Activated naive CD4-positive, alpha-beta T cell treated with anti-CD3 and anti-CD28 coated beads, Interleukin-2, amount 50 U/mL, for 24 hours (primary cell): ENCODE data around the gene POLR3A.
A peak's percentile ranks its signal among the peaks of the same experiment; 100 is the strongest.

ENCODE experiments used
- H3K27ac Mint-ChIP-seq: one replicate; pipeline ENCODE4 v1.8.0; 2021; ENCODE audit warnings: mild to moderate bottlenecking, mixed read lengths
- H3K27me3 Mint-ChIP-seq: one replicate; pipeline ENCODE4 v1.8.0; 2021; ENCODE audit warnings: mixed read lengths
- H3K36me3 Mint-ChIP-seq: one replicate; pipeline ENCODE4 v1.8.0; 2021; ENCODE audit warnings: mixed read lengths
- H3K4me1 Mint-ChIP-seq: one replicate; pipeline ENCODE4 v1.8.0; 2021; ENCODE audit warnings: mixed read lengths
- H3K4me3 Mint-ChIP-seq: one replicate; pipeline ENCODE4 v1.8.0; 2021; ENCODE audit warnings: mild to moderate bottlenecking, mixed read lengths
- H3K9me3 Mint-ChIP-seq: one replicate; pipeline ENCODE4 v1.8.0; 2021; ENCODE audit warnings: mixed read lengths

Gene POLR3A

DNA sequence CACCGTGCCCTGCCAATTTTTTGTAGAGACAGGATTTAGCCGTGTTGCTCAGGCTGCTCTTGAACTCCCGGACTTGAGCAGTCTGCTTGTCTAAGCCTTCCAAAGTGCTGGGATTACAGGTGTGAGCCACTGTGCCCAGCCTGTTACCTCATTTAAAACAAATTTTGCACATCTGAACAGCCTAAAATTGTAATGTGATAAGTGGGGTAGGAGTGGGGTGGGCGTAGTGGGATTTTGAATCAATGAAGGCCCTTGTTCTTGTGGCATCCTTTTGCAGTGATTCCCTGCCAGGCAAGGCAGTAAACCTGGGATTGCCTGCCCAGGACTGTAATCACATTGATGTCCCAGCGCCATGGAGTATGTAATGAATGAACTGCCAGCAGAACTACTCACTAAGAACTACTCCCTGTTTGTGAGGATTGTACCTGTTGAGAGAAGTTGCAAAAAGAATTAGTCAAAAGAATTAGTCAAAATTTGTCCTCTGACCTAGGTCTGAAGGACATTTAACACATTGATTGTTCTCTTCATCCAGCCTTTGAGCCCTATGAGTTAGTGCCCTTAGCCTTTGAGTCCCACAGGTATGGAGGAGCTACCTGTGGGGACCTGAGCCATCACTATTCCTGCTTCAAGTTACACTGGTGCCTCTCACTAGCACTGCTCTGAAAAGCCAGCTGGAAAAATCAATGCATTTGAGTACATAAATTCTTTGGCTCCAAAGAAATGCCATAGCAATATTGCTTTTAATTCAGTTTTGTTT lies 9.7 kb upstream of the POLR3A start:
- H3K4me1 Mint-ChIP-seq = peaks cover 68% of the 10 kb centered on the region
- no peaks in the 10 kb centered on the region for H3K27me3 Mint-ChIP-seq
- H3K27ac Mint-ChIP-seq = peak overlapping the region; percentile 62
- peaks cover 58% of the 10 kb centered on the region for H3K36me3 Mint-ChIP-seq
- no peaks in the 10 kb centered on the region for H3K9me3 Mint-ChIP-seq
- H3K4me3 Mint-ChIP-seq = peak overlapping the region; percentile 49

DNA sequence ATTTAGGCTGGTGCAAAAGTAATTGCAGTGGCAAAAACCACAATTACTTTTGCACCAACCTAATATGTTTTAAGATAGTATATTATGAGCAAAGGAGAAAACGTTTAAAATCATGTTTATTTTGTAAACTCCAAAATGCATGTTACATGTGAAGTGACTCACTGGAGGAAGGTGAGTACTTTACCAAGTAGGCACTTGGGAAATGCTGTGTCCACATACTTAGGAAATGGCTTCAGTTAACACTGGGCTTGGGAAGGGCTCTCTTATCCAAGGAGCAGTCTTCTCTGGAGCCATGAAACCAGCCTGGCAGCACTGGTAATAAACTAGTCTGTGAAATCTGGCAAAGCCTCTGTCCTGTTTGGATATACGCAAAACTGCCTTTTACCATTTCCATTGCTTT lies 8.8 kb upstream of the POLR3A start:
- H3K27me3 Mint-ChIP-seq = no peaks in the 10 kb centered on the region
- peaks cover 63% of the 10 kb centered on the region for H3K4me1 Mint-ChIP-seq
- peak overlapping the region; percentile 88 for H3K4me3 Mint-ChIP-seq
- H3K9me3 Mint-ChIP-seq = no peaks in the 10 kb centered on the region
- H3K36me3 Mint-ChIP-seq = peaks cover 57% of the 10 kb centered on the region
- peak overlapping the region; percentile 84 for H3K27ac Mint-ChIP-seq

DNA sequence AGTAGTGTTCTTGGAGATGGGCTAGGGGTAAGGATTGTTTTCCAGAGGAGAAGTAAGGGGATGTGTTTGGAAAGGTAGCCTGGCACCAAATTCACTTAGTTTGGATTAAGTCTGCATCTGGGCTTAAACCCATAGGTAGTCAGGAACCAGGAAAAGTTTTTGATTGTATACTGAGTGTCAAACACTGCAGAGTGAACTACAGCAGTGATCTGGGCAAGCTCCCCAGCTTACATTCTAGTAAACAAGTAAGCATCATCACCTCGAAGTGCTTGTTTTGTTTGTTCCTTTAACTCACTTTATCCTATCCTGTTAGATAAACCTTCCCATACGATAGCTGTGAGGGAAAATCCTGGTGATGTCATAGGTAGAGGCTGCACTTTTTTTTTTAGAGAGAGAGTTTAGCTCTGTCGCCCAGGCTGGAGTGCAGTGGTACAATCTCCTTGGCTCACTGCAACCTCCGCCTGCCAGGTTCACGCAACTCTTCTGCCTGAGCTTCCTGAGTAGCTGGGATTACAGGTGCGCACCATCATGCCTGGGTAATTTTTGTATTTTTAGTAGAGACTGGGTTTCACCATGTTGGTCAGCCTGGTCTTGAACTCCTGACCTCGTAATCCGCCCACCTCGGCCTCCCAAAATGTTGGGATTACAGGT lies 6.7 kb upstream of the POLR3A start:
- Mint-ChIP-seq H3K9me3 (no peaks in the 10 kb centered on the region), H3K36me3 (peaks cover 49% of the 10 kb centered on the region), H3K27me3 (no peaks in the 10 kb centered on the region), H3K4me1 (peaks cover 56% of the 10 kb centered on the region), H3K27ac (peak overlapping the region; percentile 82), H3K4me3 (peak overlapping the region; percentile 88)

DNA sequence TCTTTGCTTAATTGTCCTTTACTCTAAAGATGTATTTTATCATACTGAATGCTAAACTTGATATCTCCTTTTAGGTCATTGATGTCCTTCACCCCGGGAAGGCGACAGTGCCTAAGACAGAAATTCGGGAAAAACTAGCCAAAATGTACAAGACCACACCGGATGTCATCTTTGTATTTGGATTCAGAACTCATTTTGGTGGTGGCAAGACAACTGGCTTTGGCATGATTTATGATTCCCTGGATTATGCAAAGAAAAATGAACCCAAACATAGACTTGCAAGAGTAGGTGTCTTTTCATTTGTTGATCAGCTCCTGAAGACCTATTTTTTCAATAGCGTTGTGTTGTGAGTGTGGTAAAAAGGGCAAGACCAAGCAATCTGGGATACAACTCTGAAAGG lies 6.1 kb upstream of the POLR3A start:
- peak overlapping the region; percentile 88 for H3K4me3 Mint-ChIP-seq
- H3K27ac Mint-ChIP-seq = peak overlapping the region; percentile 82
- peaks cover 50% of the 10 kb centered on the region for H3K4me1 Mint-ChIP-seq
- no peaks in the 10 kb centered on the region for H3K9me3 Mint-ChIP-seq
- H3K27me3 Mint-ChIP-seq = no peaks in the 10 kb centered on the region
- H3K36me3 Mint-ChIP-seq = peaks cover 43% of the 10 kb centered on the region

DNA sequence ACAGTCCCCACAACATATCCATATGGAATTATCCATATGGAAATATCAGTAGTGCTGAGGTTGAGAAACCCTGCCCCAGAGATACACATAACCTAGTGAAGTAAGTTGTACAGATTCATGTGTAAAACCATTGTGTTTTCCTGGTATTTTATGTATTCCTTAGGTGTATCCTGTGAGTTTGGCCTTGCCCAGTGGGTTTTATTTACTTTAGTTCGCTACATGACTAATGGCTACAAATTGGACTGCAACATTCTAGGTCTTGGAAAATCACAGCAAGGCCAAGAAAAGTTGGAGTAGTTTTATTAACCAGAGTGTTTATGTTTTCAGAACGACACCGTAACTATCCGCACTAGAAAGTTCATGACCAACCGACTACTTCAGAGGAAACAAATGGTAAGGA lies 5.7 kb upstream of the POLR3A start:
- H3K27ac Mint-ChIP-seq = peak overlapping the region; percentile 86
- H3K4me3 Mint-ChIP-seq = peak overlapping the region; percentile 88
- H3K27me3 Mint-ChIP-seq = no peaks in the 10 kb centered on the region
- peaks cover 43% of the 10 kb centered on the region for H3K36me3 Mint-ChIP-seq
- H3K9me3 Mint-ChIP-seq = no peaks in the 10 kb centered on the region
- H3K4me1 Mint-ChIP-seq = peaks cover 51% of the 10 kb centered on the region

DNA sequence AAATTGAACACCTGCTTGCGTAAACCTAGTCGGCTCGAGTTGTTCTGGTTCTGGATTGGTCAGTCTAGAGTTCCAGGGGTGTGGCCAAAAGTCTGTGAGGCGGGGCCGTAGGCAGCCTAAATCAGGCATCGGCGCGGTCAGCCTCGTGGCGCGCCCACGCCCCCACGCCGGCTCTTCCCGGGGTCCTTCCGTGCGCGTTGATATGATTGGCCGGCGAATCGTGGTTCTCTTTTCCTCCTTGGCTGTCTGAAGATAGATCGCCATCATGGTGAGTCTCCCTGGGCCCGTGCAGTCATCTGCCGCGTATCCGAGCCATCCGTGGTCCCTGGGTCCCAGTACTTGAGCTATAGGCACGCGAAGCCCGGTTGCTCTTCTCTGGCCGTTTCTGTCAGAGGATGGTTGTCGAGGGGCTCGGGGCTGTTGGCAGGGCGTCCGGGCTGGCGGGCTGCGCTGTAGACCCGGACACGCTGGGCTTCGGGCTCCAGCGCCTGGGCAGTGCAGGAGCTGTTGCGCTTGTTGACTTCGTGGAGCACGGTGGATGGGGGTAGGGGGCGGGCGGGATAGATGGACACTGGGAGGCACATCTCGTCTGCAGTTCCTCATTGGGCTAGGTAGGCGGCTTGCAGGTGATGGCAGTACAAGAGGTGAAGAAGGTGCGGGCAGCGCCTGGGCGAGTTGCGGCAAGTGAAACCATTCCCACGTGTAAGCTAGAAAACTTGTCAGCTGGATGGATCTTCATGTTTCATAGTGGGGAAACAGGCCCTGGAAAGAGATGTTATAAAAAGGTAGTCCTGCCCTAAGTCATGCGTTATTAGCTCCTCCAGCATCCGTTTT lies 4.5 kb upstream of the POLR3A start, which contains the start of gene RPS24:
RPS24 (plus strand) TSS at position 227 of the 834 bp plus-strand sequence; CDS start at position 266, 39 bp downstream.
- H3K27me3 Mint-ChIP-seq = no peaks in the 10 kb centered on the region
- H3K27ac Mint-ChIP-seq = peak within 1 kb of the TSS; percentile 86
- H3K9me3 Mint-ChIP-seq = no peaks in the 10 kb centered on the region
- peaks cover 50% of the 10 kb centered on the region for H3K4me1 Mint-ChIP-seq
- peaks cover 39% of the 10 kb centered on the region for H3K36me3 Mint-ChIP-seq
- H3K4me3 Mint-ChIP-seq = peak within 1 kb of the TSS; percentile 88

DNA sequence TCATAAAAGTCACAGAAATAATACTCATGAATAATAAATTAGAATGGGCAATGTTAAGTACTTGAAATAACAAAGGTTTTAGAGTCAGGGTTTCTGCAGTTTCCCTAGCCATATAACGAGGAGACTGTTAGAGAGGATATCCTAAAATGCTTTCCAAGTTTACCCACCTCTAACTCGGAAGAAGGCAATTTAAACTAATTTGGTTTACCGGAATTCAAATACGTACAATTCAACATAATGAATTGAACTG lies 4.0 kb upstream of the POLR3A start:
- Mint-ChIP-seq H3K27me3 (no peaks in the 10 kb centered on the region), H3K4me3 (peak overlapping the region; percentile 88), H3K4me1 (peaks cover 51% of the 10 kb centered on the region), H3K9me3 (no peaks in the 10 kb centered on the region), H3K36me3 (peaks cover 36% of the 10 kb centered on the region), H3K27ac (peak overlapping the region; percentile 86)

DNA sequence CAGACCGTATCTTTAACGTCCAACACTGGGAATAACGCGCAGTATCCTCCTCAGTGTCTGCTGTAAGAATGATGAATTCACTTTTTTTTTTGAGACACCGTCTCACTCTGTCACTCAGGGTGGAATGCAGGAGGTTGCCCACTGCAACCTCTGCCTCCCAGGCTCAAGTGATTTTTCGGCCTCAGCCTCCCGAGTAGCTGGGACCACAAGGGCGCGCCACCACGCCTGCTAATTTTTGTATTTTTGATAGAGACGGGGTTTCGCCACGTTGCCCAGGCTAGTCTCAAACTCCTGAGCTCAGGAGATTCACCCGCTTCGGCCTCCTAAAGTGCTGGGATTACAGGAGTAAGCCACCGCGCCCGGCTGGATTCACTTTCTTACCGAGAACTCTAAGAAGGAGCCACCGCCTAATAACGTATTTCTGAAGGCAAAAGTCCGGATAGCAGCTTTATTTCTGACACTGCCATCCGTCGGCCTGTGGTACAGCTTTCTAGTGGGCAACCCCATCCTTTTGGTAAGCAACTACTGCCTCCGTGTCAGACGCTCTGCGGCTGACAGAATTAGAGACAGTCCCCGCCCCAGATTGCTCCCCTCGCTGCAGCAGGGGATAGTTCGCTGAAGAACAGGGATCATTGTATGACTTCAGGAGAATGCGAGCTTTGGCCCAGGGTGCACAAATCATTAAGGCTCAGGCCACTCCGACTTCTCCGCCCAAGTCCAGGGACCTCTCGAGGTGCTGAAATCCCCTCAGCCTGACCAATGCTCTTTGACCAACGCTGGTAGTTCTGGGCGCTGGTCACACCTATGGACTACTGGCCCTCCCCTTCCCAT lies 662 bp downstream of the POLR3A start:
- Mint-ChIP-seq H3K4me1 (peaks cover 39% of the 10 kb centered on the region), H3K27ac (peak overlapping the region; percentile 99), H3K4me3 (peak overlapping the region; percentile 100), H3K27me3 (no peaks in the 10 kb centered on the region), H3K9me3 (no peaks in the 10 kb centered on the region), H3K36me3 (peaks cover 17% of the 10 kb centered on the region)

DNA sequence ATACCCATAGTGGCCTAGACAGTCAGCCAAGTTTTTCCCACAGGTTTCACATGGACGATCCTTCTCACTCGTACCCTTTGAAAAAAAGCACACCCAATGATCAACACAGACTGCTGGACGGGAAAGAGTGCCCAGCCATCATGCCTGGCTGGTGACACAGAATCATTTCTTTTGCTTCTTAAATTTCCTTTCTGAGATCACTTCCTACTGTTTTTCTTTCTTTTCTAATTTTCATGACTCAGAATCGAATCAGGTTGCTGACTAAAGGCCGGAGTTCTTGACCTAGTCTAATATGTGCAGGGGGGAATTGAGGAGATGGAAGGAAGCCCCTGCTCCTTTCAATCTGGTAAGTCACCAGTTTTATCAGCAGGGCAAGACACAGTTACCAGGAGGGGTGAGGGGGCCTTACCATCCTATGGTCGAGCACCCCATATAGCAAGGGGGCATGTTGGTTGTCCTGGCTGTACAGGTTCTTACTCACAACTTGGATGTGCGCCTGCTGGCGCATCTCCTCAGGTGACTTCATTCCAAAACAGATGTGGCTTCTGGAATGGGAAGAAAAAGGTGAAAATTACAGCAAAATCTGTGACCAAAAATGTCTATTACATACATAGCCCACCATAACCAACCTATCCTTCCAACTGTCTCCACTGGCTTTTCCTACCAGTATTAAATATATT lies 3.5 kb downstream of the POLR3A start:
- Mint-ChIP-seq H3K27me3 (no peaks in the 10 kb centered on the region), H3K36me3 (peaks cover 26% of the 10 kb centered on the region), H3K4me1 (peaks cover 39% of the 10 kb centered on the region), H3K9me3 (no peaks in the 10 kb centered on the region), H3K4me3 (no peak overlapping the region), H3K27ac (peak overlapping the region; percentile 27)

DNA sequence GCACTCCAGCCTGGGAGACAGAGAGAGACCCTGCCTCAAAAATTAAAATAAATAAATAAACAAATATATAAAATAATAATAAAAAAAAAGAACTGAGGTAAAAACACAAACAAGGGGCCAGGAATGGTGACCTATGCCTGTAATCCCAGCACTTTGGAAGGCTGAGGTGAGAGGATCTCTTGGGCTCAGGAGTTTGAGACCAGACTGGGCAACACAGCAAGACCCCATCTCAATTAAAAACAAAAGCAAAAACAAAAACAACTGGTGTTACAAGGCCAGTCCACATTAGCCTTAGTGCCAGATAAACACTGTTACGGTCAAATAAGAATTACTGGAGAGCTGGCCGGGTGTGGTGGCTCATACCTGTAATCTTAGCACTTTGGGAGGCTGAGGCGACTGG lies 5.6 kb downstream of the POLR3A start:
- H3K36me3 Mint-ChIP-seq = peaks cover 21% of the 10 kb centered on the region
- H3K4me1 Mint-ChIP-seq = peaks cover 26% of the 10 kb centered on the region
- H3K27ac Mint-ChIP-seq = no peak overlapping the region
- no peaks in the 10 kb centered on the region for H3K27me3 Mint-ChIP-seq
- no peaks in the 10 kb centered on the region for H3K9me3 Mint-ChIP-seq
- H3K4me3 Mint-ChIP-seq = no peak overlapping the region

DNA sequence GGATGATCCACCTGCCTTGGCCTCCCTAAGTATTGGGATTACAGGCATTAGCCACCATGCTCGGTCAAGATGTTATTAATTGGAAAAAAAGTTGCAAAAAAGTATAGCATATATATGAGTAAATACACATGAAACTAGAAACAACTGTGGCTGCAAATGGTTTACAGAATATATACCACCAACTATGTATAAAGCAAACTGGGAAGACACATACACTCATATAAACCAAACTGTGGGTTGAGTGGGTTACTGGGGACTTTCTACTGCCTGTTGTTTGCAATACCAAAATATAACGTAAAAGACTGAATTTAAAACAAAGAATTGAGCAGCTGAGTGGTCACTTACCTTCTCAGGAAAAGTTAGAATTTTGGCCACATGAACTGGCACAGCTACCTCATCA lies 8.1 kb downstream of the POLR3A start:
- no peaks in the 10 kb centered on the region for H3K9me3 Mint-ChIP-seq
- no peaks in the 10 kb centered on the region for H3K27me3 Mint-ChIP-seq
- H3K27ac Mint-ChIP-seq = no peak overlapping the region
- H3K4me1 Mint-ChIP-seq = peaks cover 5% of the 10 kb centered on the region
- H3K36me3 Mint-ChIP-seq = peaks cover 23% of the 10 kb centered on the region
- H3K4me3 Mint-ChIP-seq = no peak overlapping the region

DNA sequence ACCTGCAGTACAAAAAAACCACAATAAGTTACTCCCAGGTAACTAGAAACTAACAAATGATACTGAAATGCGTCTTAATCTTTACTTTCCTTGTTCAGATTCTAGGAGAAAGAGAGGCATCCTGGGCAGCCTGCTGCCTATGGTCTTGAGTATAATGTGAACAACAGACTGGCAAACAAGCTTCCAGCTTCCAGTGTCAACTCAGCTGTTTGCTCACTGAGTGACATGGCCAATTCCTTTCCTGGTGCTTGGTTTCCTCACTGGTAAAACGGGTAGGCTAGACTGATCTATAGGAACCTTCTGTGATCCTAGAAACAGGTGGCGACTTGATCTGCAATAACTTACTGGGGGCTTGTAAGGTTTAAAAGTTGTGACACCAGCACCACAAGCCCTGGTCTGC lies 10.1 kb downstream of the POLR3A start:
- no peaks in the 10 kb centered on the region for H3K4me1 Mint-ChIP-seq
- H3K36me3 Mint-ChIP-seq = peaks cover 18% of the 10 kb centered on the region
- no peak overlapping the region for H3K4me3 Mint-ChIP-seq
- H3K27ac Mint-ChIP-seq = no peak overlapping the region
- no peaks in the 10 kb centered on the region for H3K9me3 Mint-ChIP-seq
- H3K27me3 Mint-ChIP-seq = no peaks in the 10 kb centered on the region

DNA sequence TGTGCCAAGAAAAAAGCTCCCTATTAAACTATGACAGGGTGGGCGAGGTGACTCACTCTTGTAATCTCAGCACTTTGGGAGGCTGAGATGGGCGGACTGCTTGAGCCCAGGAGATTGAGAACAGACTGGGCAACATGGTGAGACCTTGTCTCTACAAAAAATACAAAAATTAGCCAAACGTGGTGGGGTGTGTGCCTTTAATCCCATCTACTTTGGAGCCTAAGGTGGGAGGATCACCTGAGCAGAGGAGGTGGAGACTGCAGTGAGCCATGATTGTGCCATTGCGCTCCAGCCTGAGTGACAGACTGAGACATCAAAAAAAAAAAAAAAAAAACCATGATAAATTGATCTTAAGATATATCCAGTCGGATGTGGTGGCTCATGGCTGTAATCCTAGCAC lies 11.5 kb downstream of the POLR3A start:
- Mint-ChIP-seq H3K36me3 (peaks cover 18% of the 10 kb centered on the region), H3K27ac (no peak overlapping the region), H3K9me3 (no peaks in the 10 kb centered on the region), H3K4me3 (no peak overlapping the region), H3K27me3 (no peaks in the 10 kb centered on the region), H3K4me1 (no peaks in the 10 kb centered on the region)

DNA sequence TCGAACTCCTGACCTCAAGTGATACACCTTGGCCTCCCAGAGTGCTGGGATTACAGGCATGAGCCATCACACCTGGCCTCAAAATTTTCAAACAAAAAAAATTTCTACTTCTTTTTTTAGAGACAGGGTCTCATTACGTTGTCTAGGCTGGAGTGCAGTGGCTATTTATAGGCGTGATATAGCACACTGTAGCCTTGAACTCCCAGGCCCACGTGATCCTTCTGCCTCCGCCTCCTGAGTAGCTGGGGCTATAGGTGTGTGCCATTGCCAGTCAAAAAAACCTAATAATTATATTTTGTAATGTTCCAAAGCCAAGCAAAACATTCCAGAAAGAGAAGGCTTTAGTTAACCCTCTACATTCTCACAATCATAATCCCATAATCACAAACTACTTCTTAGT lies 13.8 kb downstream of the POLR3A start:
- Mint-ChIP-seq H3K9me3 (no peaks in the 10 kb centered on the region), H3K4me3 (no peak overlapping the region), H3K27me3 (no peaks in the 10 kb centered on the region), H3K4me1 (no peaks in the 10 kb centered on the region), H3K36me3 (peaks cover 13% of the 10 kb centered on the region), H3K27ac (no peak overlapping the region)

DNA sequence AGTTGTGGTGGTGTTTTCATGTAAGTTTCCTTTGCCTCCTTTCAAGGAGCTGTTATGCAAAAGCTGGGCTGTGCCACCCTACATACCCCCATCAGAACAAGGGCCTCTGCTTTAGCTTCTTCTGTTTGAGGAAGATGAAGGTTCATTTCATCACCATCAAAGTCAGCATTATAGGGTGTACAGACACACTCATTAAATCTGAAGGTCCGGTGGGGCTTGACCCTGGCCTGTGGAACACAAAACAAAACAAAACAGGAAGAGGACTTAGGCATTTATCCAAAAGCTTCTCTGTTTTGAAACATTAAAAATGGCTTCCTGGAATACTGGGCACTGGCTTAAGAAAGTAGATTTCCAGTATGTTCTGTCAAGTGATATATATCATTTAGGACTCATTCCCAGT lies 15.8 kb downstream of the POLR3A start:
- no peak overlapping the region for H3K4me3 Mint-ChIP-seq

More for the DNA sequence above, 15.8 kb downstream of the POLR3A start:
- no peaks in the 10 kb centered on the region for H3K4me1 Mint-ChIP-seq
- H3K36me3 Mint-ChIP-seq = peaks cover 21% of the 10 kb centered on the region
- no peaks in the 10 kb centered on the region for H3K9me3 Mint-ChIP-seq
- H3K27me3 Mint-ChIP-seq = no peaks in the 10 kb centered on the region
- no peak overlapping the region for H3K27ac Mint-ChIP-seq
